Activated CD4-positive, CD25-positive, alpha-beta regulatory T cell (primary cell): ENCODE measurements around the gene MRPL22.
"Not testable (repeated sequence)": the region's sequence is repeated elsewhere in the genome, so short reads cannot be mapped to it uniquely, and the experiment has no call there.

Experiments used
- DNase-seq, 4 experiments: peaks; one replicate each; lab custom pipeline; 2025; lab: John Stamatoyannopoulos, UW

MRPL22 gene

DNA sequence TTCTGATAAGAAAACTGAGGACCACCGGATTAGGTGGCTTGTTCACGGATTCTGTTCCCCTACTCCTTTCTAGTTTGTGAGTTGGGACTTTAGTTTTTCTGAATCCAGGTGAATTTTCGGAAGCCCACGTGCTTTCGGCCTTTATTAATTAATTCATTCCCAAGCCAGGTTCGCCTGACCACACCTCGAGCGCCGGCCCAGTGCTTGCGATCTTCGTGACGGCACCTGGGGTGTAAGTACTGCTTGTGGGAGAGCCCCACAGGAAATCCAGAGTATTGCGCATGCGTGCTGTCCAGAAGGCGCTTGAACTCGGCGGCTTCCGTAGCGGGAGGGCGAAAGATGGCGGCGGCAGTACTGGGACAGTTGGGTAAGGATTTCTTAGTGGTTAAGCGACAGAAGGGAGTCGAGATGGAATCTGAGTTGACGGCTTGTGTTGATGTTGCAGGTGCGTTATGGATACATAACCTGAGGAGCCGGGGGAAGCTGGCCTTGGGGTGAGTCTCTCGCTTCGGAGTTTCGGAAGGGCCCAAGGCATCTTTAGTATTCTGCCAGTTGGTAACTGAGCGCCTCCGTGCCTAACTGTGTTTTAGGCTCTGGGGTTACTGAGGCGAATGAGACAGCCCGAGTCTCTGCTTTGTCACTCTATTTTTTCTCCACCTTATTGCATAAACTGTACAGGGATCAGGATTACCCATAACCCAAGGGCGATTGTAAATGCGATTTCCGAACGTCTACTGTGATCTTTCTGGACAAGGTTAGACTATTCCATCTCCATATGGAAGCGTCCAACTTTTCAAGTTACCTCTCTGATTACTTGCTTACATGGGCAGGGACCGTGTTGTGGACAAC is at the start of gene MRPL22:
Gene MRPL22 (plus strand): TSS at position 302 of the 849 bp plus-strand sequence. CDS start 38 bp downstream, at position 340.
- peak; percentile 80 to 89 (median 82) for DNase-seq

DNA sequence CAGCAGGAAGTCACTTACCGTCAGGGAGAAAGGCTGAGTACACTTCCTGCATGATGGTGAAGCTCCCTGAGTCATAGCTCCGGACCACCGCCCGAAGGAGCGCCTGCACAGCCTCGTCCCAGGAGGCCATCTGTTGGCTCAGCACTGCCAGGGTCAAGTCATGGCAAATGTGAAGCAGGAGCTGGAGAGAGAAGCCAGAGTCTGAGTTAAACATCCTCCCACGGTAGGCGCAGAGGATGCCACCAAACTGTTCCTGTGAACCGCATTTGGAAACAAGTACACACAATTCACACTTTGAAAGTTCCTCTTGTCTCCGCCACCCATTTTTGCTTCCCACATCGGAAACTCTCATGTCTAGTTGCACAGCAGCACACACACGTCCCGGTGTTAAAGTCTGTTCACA is 48.5 kb upstream of the MRPL22 start:
- no peak for DNase-seq

DNA sequence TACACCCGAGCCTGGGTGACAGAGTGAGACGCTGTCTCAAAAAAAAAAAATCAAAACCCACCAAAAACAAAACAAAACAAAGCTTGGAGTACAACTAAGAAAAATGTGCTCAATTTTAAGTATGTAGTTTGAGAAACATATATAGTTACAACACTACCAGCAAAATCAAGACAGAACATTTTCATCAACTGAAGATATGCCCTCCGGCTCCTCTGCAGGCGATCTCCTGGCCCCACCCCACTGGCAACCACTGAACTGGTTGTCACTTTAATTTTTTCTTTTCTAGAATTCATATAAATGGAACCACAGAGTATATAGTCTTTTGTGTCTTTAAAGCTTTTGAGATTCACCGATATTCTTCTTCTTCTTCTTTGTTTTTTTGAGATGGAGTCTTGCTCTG is 47.5 kb upstream of the MRPL22 start:
- DNase-seq: no peak

DNA sequence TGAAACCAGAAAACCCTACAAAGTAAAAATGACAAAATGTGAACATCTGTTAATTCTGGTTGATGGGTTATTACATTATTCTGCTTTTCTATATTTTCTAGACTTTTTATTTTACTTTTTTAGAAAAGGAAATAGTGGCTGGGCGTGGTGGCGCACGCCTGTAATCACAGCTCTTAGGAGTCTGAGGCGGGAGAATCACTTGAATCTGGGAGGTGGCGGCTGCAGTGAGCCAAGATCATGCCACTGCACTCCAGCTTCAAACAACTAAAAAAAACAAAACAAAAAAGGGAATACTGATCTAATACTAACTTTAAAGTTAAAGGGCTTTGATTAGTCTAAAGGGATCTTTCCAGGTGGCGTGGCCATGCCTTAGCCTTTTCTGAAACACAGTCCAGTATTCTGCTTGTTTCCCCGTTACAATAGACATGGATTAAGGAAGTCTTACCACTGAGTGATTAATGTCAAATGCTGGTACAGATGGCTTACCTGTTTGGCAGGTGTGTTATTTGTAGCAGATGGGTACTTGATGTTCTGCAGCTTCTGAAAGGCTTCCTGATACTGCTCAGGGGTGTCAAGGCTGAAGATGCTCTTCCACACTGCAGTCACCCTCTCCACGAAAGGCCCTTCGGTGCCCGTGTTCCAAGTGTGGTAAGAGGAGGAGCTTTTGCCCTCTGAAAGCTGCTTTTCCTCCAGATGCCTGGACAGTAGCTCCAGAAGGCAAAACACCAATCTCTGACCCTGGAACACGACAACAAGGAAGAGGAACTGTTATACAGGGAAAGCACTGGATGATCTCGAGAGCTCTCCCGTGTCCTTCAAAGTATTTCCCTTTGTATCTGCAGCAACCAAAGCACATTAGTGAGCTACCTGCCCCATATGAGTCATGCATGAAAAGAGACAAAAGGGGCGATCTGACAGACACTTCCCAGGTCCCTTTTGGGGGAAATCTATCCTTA is 45.0 kb upstream of the MRPL22 start:
- no peak for DNase-seq

DNA sequence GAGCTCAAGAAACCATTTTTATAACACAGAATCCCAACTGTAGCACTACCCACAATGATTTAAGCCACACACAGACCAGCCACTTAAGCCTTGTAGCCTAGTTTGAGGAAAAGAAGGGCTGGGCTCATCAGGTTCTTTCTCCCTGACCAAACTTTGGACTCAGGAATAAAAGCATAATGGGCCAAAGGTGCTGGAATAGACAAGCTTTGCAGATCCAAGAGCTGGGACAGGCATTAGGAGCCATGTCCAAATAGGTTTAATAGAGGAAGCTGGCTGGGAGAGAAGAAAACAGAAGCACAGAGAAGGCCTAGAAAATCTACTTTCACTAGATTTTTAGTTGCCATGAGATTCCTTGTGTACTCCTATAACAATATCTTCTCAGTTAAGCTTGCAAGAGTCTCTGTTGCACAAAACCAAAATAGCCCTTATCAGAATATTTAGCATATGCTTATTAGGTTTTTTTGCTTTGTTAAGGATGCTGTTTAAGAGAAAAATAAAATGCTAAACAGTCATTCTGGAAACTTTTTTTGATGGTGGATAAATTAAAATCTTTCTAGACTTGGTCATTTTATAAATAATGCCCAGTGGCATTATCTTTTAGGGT is 44.2 kb upstream of the MRPL22 start:
- DNase-seq: no peak

DNA sequence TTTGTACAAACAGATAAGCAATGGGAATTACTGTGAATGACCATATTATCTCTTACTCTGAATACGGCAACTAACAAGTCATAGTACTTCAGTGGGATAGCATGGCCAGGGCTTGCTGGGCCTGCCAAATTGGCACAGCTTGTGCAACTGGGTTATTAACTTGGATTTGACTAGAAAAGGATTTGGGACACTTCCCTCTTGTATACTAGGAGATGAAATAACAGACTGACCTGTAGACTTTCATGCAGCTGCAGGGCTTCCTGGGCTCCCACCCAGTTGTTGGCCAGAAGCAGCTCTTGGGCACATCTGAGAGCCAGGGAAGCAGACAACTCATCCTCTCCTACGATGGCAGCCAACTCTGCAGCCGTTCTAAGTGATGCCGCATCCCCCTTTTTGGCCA is 42.7 kb upstream of the MRPL22 start:
- DNase-seq: no peak

DNA sequence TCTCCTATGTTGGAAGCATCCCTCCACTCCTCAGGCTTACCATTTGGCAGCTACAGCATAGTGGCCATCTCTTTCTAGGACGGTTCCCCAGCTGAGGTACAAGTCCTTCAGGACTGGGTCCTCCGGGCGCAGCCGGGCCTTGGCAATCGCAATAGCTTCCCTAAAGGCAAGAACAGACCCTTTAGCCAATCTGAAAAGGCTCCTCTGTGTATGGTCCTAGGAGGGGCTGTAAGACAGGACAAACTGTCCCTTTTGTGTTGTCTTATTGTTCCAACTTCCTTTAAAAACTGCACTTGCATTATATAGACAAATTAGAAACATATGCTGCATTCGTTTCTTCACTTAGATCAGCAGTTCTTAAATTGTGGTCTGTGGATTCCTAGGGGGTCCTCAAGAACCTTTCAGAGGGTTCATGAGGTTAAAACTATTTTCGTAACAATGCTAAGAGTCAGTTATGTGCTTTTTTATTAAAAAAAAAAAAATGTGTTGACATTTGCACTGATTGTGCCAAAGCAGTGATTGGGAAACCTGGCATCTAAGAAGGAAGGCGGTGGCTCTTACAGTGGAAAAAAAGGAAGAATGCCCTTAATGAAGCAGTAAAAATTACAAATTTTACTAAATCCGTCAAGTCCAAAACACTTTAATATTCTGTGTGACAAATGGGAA is 41.6 kb upstream of the MRPL22 start:
- DNase-seq: no peak

DNA sequence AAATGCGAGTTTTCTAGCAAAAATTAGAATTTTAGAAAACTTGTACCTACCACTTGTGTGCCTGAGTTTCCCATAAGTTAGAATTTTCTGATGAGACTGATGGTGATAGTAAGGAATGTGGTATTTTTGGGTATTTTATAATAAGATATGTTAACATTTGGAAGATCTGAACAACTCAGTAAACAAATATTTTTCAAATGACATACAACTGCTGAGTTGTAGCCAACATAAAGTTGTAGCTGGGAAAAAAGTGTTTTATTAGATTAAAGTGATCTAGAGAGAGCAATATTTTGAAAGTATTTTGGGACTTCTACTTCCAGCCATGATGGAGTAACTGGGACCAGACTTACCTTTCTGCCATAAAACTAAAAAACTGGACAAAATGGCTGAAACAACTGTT is 40.8 kb upstream of the MRPL22 start:
- no peak for DNase-seq

DNA sequence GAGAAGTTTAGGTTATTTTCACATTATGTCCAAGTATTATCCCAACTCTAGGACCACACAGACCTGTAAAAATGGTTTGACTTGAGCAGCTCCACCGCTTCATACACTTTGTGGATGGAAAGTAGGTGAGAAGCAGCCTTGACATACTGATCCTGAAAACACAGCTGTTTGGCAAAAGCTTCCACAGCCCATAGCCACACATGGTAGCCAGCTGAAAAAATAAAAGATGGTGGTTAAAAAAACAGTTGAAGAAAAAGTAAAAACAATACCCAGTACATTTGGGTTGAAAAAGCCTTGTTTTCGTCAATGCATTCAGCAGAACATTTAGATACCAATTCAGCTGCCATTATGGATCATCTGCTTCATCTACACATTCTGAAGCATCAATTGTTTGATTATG is 39.6 kb upstream of the MRPL22 start:
- DNase-seq: no peak

DNA sequence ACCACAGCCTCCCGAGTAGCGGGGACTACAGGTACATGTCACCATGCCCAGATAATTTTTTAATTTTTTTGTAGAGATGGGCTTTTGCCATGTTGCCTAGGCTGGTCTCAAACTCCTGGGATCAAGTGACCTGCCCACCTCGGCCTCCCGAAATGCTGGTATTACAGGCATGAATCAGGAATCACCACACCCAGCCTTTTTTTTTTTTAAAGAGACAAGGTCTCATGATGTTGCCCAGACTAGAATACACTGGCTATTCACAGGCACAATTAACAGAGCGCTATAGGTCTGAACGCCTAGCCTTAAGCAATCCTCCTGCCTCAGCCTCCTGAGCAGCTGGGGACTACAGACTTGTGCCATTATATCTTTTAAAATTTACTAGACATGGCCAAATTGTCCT is 39.0 kb upstream of the MRPL22 start:
- DNase-seq: no peak

DNA sequence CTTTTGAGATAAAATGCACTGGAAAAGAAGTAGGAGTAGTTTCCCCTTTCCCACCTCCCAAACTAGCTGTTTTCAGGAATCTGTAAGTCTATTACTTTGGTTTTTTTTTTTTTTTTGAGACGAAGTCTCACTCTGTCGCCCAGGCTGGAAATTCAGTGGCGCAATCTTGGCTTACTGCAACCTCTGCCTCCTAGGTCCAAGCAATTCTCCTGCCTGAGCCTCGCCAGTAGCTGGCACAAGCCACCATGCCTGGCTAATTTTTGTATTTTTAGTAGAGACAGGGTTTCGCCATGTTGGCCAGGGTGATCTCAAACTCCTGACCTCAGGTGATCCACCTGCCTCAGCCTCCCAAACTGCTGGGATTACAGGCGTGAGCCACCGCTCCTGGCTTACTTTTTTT is 35.3 kb upstream of the MRPL22 start:
- not testable (repeated sequence) for DNase-seq

DNA sequence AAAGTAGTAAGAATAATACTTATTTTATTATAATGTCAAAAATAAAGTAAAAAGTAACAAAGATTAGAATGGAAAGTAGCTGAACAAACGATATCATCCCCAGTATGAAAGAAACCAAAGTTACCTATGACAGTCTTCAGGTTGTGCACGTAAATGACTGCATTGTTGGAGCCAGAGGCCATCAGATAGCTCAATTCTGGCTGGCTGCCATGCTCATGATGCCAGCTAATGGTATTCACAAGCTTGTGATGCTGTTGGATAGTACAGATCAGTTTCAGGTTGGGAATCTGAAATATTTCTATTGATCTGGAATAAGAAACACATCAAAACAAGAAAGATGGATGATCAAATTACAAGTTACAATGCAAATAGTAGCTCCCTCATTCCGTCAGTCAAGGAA is 24.0 kb upstream of the MRPL22 start:
- DNase-seq: no peak

DNA sequence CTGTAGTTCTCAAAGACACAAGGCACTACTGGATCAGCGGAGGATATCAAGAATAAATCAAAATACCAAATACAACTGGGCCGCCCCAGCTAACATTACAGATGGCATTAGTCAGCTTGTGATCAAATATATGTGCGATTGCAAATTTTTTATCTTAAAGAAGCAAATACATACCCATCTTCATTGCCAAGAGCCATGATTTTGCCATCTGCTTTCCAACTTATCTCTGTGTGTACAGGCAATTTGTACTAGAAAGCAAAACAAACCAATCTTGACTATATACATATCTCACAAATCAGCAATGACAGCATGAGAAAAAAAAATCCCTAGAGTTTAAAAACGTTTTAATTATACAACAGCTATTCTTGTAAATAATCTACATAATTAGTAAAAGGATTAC is 23.1 kb upstream of the MRPL22 start:
- no peak for DNase-seq

DNA sequence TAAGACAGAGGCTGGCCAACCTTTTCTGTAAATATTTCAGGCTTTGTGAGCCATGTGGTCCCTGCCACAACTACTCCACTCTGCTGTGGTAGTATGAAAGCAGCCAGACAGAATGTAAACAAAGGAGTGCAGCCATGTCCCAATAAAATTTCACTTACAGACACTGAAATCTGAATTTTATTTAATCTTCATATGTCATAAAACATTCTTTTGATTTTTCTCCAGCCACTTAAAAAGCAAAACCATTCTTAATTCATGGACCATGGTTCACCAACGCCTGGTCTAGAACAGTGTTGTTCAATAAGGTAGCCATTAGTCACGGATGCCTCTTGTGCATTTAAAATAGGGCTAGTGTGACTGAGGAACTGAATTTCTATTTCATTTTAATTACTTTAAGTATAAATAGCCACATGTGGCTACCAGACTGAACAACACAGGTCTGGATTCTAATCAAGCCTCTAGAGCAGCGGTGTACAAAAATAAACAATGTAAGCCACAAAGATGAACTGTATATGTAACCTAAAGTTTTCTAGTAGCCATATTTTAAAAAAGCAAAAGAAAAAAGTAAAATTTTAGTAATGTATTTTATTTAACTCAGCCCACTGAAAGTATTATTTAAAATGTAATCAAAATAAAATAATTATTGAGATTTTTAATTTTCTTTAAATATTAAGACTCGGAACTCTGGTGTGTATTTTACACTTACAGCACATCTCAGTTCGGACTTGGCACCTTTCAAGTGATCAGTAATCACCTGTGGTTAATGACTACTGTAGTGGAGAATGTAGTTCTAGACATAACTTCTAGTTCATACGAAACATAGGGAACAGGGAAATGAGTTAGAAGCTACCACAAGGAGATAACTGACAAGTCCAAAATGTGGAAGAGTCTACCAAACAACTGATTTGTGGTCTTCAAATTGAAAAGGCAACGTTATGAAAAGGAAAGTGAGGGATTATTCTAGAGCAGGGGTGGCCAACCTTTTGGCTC is 17.1 kb upstream of the MRPL22 start:
- DNase-seq: no peak

DNA sequence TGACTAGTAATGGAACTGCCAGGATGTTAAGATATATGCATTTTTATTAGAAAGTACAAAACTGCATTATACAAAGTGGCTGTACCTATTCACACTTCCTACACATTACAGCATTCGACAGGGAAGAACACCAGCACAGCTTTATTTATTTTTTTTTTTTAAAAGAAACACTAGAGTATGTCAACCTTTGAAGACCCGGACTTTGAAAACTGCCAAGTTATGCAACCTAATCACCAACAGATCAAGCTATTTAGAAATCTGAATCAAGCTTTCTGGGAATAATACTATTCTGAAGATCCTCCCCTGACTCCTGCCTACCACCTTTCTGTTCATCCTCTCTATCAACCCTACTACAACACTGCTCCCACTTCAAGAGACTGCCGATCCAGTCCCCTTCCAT is 7.3 kb upstream of the MRPL22 start:
- DNase-seq: no peak

DNA sequence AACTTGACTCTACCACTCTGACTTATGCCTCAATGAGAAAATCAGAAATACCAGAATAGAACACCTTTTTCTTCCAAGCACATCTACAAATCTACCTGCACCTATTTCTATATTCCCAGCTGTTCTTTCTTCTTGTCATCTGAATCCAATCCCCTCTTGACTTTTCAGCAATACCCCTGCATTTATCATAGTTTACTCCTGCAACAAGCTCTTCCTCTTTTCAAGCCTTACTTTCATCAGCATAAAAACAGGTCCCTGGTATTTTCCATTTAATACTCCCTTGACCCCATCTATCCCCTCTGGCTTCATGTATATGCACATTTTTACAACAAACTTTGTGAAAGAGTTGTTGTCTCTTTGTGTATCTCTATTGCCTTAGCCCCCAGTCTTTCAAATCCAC is 6.0 kb upstream of the MRPL22 start:
- DNase-seq: no peak

DNA sequence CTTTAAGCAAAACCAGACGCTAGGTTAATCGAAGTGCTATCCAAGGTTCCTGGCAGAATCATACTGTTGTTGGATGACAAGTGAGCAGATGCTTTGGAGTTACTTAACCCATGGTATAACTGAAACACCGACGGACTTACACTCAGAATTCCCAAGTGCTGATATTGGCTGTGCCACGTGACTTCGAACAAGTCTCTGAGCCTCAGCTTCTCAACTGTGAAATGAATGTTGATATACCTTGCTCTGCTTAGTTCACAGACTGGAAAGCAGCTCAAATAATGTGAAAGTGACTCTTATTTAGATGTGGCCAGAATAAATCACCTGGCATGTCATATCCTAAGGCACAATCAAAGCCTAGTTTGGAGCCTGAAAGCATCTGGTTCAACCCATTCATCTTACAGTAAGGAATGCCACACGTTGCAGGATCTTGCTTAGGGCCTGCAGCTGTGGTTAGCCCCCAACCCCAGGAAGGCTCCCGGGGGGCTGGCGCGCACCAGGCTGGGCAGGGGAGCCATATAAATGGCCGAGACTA is 3.6 kb upstream of the MRPL22 start:
- no peak for DNase-seq

DNA sequence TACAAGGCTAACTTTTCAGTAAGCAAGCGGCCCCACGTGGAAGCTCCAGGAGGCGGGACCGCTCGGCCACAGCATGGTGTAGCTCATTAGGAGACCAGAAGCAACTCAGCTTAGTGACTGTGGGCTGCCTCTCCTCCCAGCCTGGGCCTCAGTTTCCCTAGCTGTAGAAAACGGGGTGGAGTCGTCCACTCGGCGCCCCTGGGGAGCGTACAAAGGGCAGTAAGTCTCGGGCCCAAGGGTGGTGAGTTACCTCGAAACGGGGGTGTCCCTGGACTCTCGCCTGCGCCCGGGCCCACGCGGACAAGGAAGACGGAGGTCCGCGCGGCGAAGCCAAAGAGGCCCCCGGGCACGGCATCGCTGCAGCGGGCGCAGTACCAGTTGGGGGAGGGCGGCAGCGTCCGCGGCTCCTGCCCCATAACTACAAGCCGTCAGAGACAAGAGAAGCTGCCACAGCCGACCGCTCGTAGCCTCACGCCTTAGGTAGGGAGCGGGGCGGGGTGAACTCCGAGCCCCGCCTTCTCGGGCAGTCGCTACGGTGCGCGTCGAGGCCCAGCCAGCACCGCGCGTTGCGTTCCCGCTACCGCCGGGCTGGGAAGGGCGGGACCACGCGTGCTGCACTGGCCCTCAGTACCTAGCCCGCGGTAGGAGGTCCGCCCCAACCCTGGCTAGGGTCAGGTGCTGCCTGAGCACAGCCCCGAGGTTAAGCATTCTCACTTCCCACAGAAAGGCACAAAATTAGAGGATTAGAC is 3.0 kb upstream of the MRPL22 start, which contains the start of gene GEMIN5:
Gene GEMIN5 (minus strand): TSS at position 494 of the 749 bp plus-strand sequence. CDS start 78 bp downstream, at position 416.
- DNase-seq: peak; percentile 51 to 69 (median 66)

DNA sequence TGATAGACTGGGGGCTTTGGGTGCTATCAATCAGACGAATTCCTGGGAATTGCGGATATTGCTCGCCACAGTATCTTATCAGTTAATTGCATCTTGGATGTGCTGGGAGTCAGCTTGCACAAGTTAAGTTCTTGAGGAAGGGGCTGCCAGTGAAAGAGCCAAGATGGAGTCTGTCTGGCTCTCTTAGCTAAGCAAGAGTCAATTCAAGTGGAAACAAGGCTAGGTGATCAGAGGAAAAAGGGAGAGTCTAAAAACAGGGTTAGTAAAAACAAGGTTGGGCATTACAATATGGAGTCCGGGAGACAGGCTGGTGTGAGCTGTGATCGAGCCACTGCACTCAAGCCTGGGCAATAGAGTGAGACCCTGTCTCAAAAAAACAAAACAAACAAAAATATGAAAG is 1.5 kb upstream of the MRPL22 start:
- DNase-seq: not testable (repeated sequence)

DNA sequence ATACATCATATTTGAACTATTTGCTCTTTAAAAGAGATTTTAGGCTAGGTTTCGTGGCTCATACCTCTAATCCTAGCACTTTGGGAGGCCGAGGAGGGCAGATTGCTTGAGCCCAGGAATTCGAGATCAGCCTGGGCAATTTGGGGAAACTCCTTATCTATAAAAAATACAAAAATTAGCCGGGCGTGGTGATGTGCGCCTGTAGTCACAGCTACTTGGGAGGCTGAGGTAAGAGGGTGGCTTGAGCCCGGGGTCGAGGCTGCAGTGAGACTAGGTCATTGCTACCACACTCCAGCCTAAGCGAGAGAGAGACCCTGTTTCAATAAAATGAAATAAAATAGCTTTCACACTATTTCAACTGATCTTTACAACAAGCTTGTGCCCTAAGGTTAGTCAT is 500 bp upstream of the MRPL22 start:
- DNase-seq: no peak
